ENCODE measurements around the gene WDR35.
"Not testable (repeated sequence)": the region's sequence is repeated elsewhere in the genome, so short reads cannot be mapped to it uniquely, and the experiment has no call there.

WDR35 gene

GRCh38 chr2:19891971-19892370 lies 97.9 kb downstream of the WDR35 start:
- DNase-seq = not testable (repeated sequence)

DNA sequence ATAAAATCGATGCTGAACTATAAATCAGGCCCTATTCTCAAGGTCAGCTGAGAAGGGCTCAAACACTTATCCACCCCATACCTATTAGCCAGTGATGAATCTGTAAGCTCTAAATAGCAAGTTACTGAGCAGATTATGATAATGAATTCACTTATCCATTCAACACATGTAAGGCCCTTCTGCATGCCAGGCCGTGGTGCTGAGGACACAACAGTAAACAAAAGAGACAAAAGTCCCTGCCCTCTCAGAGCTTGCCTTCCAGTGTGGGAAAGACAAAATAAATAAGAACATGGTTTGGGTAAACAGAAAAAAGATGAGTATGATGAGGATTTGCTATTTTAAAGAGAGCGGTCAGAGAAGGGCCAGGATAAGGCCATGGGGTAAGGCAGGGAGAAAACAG lies 99.8 kb downstream of the WDR35 start:
- DNase-seq = no peak

DNA sequence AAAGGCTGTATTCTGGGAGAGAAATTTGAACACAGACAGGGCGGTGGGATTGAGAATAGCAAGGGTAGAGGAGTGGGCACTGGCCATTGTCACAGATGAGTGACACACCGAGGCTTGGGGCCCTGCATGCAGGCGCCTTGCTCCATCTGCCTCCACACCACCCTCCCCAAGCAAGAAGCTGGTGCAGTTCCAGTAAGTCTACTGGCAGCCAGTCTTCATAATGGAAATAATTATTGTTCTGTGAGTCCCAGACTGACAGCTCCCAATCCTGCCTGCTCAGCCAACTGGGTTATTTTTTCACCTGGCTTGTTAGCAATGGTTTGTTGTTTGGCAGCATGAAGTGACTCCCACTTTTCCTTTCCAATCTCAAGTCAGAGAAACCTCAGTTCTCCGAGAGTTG lies 101.1 kb downstream of the WDR35 start:
- DNase-seq = no peak

GRCh38 chr2:19887510-19887909 lies 102.4 kb downstream of the WDR35 start:
- no peak for DNase-seq

DNA sequence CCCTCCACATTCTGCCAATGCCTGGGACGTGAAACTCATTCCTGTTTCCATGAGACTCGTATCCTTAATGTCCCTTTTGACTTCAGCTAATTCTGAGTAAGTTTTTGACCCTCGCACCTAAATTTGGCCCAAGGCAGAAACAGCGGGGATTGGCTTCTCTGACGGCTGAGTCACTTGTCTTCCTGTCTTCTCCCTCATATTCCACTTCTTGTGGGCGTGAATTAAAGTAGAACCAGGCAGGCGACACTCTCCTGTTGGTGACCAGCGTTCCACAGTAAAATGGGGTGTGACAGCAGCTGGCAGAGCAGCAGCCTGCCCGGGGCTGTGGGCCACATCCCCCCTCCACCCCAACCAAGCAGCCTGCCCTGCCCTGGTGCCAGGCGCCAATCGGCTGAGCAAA lies 103.6 kb downstream of the WDR35 start:
- no peak for DNase-seq

DNA sequence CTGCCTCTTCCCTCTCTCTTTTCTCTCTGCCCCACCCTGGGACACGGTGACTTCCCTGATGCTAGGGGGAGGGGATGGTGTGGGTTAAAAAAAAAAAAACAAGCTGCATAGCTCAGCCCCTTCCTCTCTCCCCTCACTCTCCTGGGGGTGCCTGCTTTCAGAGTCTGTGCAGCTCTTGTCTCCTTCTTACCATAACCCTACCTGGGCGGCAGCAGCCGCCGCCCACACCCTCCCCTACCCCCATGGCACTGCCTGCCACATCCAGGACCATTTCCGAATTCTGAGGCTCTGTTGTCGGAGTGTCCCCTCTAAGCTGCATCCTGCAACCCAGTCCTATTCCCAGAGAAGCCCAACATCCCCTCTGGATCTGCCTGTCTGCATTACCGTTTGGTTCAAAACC lies 104.1 kb downstream of the WDR35 start:
- DNase-seq = no peak

DNA sequence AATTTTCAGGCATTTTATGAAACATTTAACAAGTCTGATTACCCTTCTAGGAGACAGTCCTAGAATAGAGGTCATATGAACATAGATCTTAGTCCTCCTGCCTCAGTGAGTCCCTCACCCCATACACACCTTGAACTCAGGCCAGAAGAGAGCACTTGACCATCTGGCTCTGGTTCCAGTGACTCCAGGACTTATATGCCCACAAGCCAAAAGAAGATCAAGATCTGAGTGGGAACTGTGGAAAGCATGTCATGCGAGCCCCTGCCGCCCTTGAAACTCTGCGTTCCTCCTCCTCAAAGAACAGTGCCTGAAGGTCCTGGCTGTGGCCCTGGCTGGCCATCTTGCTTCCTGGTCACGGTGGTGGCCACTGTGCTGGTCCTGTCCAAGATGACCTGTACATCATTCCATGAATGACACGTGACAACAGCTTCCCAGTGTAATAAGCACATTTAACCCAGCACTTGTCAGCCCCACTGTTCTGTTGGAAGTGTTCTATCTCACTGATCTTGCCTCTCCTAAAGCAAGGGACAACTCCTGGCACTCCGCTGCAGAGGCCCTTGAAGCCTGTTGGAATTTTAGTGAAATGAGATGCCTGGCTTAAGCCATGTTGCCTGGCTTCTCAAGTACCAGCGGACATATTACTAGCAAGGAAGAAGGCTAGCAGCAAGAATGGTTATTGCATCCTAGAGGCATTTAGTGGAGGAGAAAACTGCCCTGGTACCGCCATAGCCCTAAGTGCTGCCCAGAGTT lies 105.8 kb downstream of the WDR35 start:
- no peak for DNase-seq

DNA sequence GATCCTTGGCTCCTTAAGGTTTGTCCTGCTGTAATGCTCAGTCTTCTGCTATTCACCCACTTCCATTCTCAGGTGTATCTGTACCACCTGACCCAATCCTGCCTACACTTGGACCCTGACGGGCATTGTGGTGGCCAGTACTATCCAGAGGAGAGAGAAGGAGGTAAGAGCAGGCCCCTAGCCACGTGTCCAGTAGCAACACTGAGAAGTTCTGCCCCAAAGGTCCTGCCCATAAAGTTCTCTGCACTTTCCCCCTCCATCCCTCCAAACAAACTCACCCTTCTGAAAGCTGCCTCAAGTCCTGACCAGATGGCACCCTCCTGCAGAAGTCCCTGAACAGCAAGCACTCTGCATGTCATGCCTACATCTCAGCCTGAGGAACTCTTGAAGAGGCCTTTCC lies 106.4 kb downstream of the WDR35 start:
- DNase-seq = no peak

DNA sequence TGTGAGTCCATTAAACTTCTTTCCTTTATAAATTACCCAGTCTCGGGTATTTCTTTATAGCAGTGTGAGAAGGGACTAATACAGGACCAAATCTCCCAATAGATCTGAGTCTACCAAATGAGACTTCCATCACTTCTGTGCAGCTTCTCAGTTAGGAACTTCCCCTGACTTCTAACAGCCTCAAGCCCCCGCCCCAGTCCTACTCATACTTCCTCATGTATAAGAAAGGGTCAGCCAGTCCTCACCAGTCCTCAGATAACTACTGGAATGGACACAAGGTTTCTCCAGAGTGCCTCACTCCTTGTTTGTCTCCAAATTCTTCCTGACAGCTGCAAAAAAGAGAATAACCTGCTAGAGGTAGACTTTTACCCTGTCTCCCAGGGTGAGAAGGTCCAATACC lies 107.6 kb downstream of the WDR35 start:
- DNase-seq = no peak

GRCh38 chr2:19881908-19882265 lies 108.0 kb downstream of the WDR35 start:
- no peak for DNase-seq

DNA sequence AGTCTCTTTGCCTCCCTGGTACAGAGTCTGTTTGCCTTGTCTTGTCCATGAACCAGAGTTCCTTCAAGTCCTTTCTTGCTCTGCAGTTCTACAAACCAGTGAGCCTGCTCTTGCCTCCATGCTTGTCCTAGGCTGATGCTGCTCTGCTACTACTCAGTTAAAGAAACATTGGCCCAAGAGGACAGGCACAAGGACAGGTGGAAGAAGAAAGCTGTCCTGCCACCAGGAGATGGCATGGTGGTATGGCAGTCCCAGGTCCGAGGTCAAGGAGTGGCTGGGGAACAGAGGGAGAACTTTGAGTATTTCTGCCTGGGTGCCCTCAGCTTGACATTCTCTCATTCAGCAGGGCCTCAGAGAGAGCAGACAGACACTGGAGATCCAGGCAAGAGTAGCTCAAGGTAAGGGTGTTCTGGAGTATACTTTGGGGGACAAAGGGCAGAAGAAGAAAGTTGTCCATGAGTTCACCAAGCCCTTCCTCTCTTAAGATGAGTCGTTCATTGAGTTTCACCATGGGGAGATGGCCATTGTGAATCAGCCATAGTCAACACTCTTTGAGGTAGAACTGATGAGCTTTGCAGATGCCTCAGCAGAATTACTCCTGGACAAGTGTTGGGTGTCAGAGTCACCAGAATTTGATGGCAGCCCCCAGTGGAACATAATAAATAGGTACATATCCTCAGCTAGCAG lies 108.5 kb downstream of the WDR35 start:
- no peak for DNase-seq

DNA sequence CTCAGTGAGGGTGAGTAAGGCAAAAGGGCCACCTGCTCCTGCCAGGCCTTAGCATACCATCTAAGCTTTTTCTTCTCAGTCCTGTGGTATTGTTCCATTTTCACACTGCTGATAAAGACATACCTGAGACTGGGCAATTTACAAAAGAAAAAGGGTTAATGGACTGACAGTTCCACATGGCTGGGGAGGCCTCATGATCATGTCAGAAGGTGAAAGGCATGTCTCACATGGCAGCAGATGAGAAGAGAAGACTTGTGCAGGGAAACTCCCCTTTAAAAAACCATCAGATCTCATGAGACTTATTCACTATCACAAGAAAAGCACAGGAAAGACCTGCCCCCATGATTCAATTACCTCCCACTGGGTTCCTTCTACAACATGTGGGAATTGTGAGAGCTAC lies 109.7 kb downstream of the WDR35 start:
- DNase-seq = not testable (repeated sequence)

GRCh38 chr2:19879120-19879519 lies 110.8 kb downstream of the WDR35 start:
- no peak for DNase-seq

GRCh38 chr2:19878268-19879046 lies 111.4 kb downstream of the WDR35 start:
- no peak for DNase-seq

- DNase-seq = no peak
Observed at GRCh38 chr2:19876751-19877150, 113.2 kb downstream of the WDR35 start.

GRCh38 chr2:19875280-19875679 lies 114.6 kb downstream of the WDR35 start:
- no peak for DNase-seq

DNA sequence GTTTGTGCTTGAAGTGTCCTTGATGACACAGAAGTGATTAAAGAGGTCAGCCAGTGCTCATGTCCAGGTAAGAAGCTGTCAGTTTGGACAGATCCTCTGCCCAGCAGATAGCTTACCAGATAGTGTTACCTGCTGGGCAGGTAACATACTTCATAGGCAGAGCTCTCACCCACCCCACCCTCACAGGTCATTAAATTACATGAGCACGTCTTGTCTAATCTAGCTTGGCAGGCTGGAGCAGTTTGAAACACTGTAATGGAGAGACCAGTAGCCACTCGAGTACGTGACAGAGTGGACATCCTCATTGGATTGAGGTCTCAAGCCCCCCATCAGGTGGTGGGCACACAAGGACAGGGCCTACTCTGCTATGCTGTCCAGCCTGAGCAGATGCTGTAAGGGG lies 115.2 kb downstream of the WDR35 start:
- no peak for DNase-seq

DNA sequence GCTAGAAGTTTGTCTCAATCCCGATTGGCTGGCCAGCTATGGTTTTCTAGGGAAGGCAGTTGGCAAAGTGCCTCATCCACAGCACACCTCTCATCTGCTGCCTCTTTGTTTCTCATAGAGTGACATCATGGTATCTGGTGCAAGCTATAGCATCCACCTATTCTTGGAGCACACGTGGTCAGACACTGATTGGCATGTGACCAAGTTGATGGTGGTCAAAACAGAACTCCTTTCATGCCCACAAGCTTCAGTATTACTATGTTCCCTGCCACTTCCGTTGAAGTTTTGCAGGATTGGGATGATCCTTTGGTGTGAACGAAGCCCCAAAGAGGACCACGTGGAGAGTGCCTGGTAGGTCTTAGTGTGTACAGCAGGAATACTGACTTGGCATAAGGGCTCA lies 116.9 kb downstream of the WDR35 start:
- no peak for DNase-seq

DNA sequence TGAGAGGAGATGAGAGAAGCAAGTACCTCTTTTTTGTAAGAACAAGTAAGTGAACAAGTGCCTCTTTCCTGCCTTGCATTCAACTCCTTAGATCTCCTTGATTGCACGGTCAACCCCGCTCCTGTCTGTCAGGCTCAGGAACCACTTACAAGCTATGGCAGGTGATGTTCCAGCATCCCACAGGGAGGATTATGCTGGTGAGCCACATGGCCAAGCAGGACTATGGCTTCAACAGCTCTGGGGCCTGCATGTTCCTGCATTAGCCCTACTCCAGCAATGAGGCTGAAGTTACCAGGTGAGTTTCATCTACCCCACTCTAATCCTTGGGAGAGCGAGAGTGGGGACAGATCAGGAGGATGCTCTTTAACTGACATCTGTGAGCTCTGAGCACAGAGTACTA lies 117.6 kb downstream of the WDR35 start:
- DNase-seq = no peak

GRCh38 chr2:19871836-19872235 lies 118.1 kb downstream of the WDR35 start:
- no peak for DNase-seq

DNA sequence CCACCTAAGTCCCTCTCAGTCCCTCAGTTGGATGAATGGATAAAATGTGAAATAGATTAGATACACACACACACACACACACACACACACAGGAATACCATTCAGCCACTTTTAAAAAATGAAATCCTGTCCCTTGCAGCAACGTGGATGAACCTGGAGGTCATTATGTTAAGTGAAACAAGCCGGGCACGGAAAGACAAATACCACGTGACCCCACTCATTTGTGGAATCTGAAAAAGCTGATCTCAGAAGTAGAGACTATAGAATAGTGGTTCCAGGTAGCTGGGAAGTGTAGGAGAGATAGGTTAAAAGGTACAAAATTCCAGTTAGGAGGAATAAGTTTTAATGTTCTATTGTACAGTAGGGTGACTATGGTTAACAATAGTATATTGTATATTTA lies 119.1 kb downstream of the WDR35 start:
- DNase-seq = no peak

GRCh38 chr2:19868701-19869580 lies 121.0 kb downstream of the WDR35 start:
- peak; percentile 59 for DNase-seq

- DNase-seq = no peak
Observed at GRCh38 chr2:19868224-19868623, 121.7 kb downstream of the WDR35 start.

Data from activated naive CD4-positive, alpha-beta T cell treated with Interleukin-2 at 50 U/mL for 16 hours (primary cell).